HEK293 (cell line): ENCODE measurements around the gene PBRM1.

Experiments used
- AEBP2 ChIP-seq: fragments of 450-650 bp; formaldehyde crosslinking; IDR thresholded peaks from 2 replicates; pipeline ENCODE4 v1.5.1; 2016; ENCODE audit warnings: missing biosample characterization, missing genetic modification characterization, borderline replicate concordance
- BCL11A ChIP-seq: fragments of 450-650 bp; formaldehyde crosslinking; IDR thresholded peaks from 2 replicates; pipeline ENCODE4 v1.5.1; 2016; ENCODE audit warnings: low read depth, missing biosample characterization, missing genetic modification characterization
- BCL11B ChIP-seq: fragments of 450-650 bp; formaldehyde crosslinking; IDR thresholded peaks from 2 replicates; pipeline ENCODE4 v1.5.1; 2016; ENCODE audit warnings: low read depth, missing biosample characterization, missing genetic modification characterization
- BCL6B ChIP-seq: fragments of 450-650 bp; formaldehyde crosslinking; IDR thresholded peaks from 2 replicates; pipeline ENCODE4 v1.5.1; 2017; ENCODE audit warnings: missing biosample characterization, missing genetic modification characterization
- KLF7 ChIP-seq: fragments of 450-650 bp; formaldehyde crosslinking; IDR thresholded peaks from 2 replicates; pipeline ENCODE4 v1.5.1; 2016; ENCODE audit warnings: missing biosample characterization, missing genetic modification characterization, borderline replicate concordance
- PRDM10 ChIP-seq: fragments of 450-650 bp; formaldehyde crosslinking; IDR thresholded peaks from 2 replicates; pipeline ENCODE4 v1.5.1; 2016; ENCODE audit warnings: missing biosample characterization, missing genetic modification characterization
- WT1 ChIP-seq: fragments of 450-650 bp; formaldehyde crosslinking; IDR thresholded peaks from 2 replicates; pipeline ENCODE4 v1.5.1; 2016; ENCODE audit warnings: missing biosample characterization, missing genetic modification characterization
- YY1 ChIP-seq: fragments of 450-650 bp; formaldehyde crosslinking; IDR thresholded peaks from 2 replicates; pipeline ENCODE4 v1.5.1; 2018; ENCODE audit warnings: missing biosample characterization, missing genetic modification characterization
- ZBTB1 ChIP-seq: fragments of 450-650 bp; formaldehyde crosslinking; IDR thresholded peaks from 2 replicates; pipeline ENCODE4 v1.5.1; 2016; ENCODE audit warnings: missing biosample characterization, missing genetic modification characterization
- ZBTB7A ChIP-seq: fragments of 450-650 bp; formaldehyde crosslinking; IDR thresholded peaks from 2 replicates; pipeline ENCODE4 v1.5.1; 2016; ENCODE audit warnings: low read depth, missing biosample characterization, missing genetic modification characterization
- ZIC2 ChIP-seq: fragments of 450-650 bp; formaldehyde crosslinking; IDR thresholded peaks from 2 replicates; pipeline ENCODE4 v1.5.1; 2016; ENCODE audit warnings: missing biosample characterization, missing genetic modification characterization
- ZNF202 ChIP-seq: fragments of 450-650 bp; formaldehyde crosslinking; IDR thresholded peaks from 2 replicates; pipeline ENCODE4 v1.5.1; 2016; ENCODE audit warnings: missing biosample characterization, missing genetic modification characterization, borderline replicate concordance
- ZNF433 ChIP-seq: fragments of 450-650 bp; formaldehyde crosslinking; IDR thresholded peaks from 2 replicates; pipeline ENCODE4 v1.5.1; 2016; ENCODE audit warnings: missing biosample characterization, missing genetic modification characterization, low read depth
- ZNF530 ChIP-seq: fragments of 450-650 bp; formaldehyde crosslinking; IDR thresholded peaks from 2 replicates; pipeline ENCODE4 v1.5.1; 2016; ENCODE audit warnings: low read depth, missing biosample characterization, missing genetic modification characterization
- ZNF561 ChIP-seq: fragments of 450-650 bp; IDR thresholded peaks from 2 replicates; pipeline ENCODE4 v1.5.1; 2018; ENCODE audit warnings: missing biosample characterization, missing genetic modification characterization, borderline replicate concordance
- ZNF580 ChIP-seq: fragments of 450-650 bp; formaldehyde crosslinking; IDR thresholded peaks from 2 replicates; pipeline ENCODE4 v1.5.1; 2016; ENCODE audit warnings: missing biosample characterization, missing genetic modification characterization
- ZNF626 ChIP-seq: fragments of 450-650 bp; sonication (Bioruptor Pico); formaldehyde crosslinking; IDR thresholded peaks from 2 replicates; pipeline ENCODE4 v1.5.1; 2018; ENCODE audit warnings: missing biosample characterization, missing genetic modification characterization, inconsistent platforms
- ZNF660 ChIP-seq: fragments of 450-650 bp; IDR thresholded peaks from 2 replicates; pipeline ENCODE4 v1.5.1; 2018; ENCODE audit warnings: missing biosample characterization, mild to moderate bottlenecking, missing genetic modification characterization
- ZNF664 ChIP-seq: fragments of 450-650 bp; formaldehyde crosslinking; IDR thresholded peaks from 2 replicates; pipeline ENCODE4 v1.5.1; 2016; ENCODE audit warnings: missing biosample characterization, missing genetic modification characterization
- TF ChIP-seq, protein P1 (sequence below): fragments of 450-650 bp; formaldehyde crosslinking; IDR thresholded peaks from 2 replicates; pipeline ENCODE4 v1.5.1; 2016; ENCODE audit warnings: missing biosample characterization, missing genetic modification characterization
- TF ChIP-seq, protein P2 (sequence below): fragments of 450-650 bp; formaldehyde crosslinking; IDR thresholded peaks from 2 replicates; pipeline ENCODE4 v1.5.1; 2016; ENCODE audit warnings: missing biosample characterization, missing genetic modification characterization
- TF ChIP-seq, protein P3 (sequence below): fragments of 450-650 bp; formaldehyde crosslinking; IDR thresholded peaks from 2 replicates; pipeline ENCODE4 v1.5.1; 2016; ENCODE audit warnings: missing biosample characterization, missing genetic modification characterization
- TF ChIP-seq, protein P4 (sequence below): fragments of 450-650 bp; formaldehyde crosslinking; IDR thresholded peaks from 2 replicates; pipeline ENCODE4 v1.5.1; 2016; ENCODE audit warnings: missing biosample characterization, missing genetic modification characterization

Gene PBRM1

DNA sequence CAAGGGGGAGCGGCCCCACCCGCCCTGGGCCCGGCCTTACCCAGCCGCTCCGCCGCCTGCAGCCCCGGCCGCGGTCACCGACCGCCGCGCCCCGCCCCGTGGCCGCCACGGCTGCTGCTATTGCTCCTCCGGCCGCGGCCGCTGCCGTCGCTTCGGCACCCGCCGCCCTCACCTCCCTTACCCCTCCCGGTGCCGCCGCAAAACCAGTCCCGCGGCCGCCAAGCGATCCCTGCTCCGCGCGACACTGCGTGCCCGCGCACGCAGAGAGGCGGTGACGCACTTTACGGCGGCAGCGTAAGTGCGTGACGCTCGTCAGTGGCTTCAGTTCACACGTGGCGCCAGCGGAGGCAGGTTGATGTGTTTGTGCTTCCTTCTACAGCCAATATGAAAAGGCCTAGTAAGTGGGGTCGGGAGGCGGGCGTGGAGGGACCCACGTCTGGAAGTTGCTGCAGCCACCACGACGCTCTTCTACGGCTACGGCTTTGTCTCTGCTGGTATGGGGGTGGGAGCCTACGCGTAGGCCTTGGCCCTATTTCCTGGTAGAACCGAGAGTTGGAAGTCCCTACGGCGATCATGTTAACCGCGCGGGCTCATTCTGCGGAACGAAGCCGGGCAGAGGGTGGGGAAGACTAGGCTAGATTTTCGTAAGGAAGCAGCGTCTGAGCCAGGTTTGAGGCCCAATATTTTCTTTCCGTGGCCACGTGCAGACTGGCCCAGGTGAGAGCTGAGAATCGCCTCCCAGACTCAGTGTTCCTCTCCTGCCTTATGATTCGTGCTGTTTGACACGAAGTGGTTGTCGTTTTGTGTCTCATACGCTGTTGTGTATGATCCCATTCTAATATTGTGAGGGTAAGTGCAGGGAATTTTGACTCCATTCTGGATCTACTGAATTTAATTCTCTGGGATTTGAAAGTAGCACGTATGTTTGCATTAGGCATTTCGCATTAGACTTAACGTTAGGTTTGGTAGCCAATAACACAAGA lies at the start of gene PBRM1, which contains the start of gene GNL3 (continued):
- TF ChIP-seq ZNF530 (tag by site-specific recombination) = no peak
- TF ChIP-seq ZNF626 (tag by site-specific recombination) = no peak
- no peak for TF ChIP-seq ZNF433 (tag by site-specific recombination)
- no peak for TF ChIP-seq BCL11B (tag by site-specific recombination)
- TF ChIP-seq KLF7 (tag by site-specific recombination) = no peak
- no peak for TF ChIP-seq BCL11A (tag by site-specific recombination)
- no peak for TF ChIP-seq WT1 (tag by site-specific recombination)
- no peak for TF ChIP-seq ZIC2 (tag by site-specific recombination)
- TF ChIP-seq ZNF664 (tag by site-specific recombination) = no peak
- TF ChIP-seq BCL6B = no peak
- TF ChIP-seq, protein P1, sequence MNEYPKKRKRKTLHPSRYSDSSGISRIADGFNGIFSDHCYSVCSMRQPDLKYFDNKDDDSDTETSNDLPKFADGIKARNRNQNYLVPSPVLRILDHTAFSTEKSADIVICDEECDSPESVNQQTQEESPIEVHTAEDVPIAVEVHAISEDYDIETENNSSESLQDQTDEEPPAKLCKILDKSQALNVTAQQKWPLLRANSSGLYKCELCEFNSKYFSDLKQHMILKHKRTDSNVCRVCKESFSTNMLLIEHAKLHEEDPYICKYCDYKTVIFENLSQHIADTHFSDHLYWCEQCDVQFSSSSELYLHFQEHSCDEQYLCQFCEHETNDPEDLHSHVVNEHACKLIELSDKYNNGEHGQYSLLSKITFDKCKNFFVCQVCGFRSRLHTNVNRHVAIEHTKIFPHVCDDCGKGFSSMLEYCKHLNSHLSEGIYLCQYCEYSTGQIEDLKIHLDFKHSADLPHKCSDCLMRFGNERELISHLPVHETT = peak; percentile 89
- TF ChIP-seq ZNF202 = no peak
- TF ChIP-seq ZBTB1 = no peak
- TF ChIP-seq ZNF660 = peak; percentile 36; the same call in 1 of the 2 replicates
- TF ChIP-seq, protein P2, sequence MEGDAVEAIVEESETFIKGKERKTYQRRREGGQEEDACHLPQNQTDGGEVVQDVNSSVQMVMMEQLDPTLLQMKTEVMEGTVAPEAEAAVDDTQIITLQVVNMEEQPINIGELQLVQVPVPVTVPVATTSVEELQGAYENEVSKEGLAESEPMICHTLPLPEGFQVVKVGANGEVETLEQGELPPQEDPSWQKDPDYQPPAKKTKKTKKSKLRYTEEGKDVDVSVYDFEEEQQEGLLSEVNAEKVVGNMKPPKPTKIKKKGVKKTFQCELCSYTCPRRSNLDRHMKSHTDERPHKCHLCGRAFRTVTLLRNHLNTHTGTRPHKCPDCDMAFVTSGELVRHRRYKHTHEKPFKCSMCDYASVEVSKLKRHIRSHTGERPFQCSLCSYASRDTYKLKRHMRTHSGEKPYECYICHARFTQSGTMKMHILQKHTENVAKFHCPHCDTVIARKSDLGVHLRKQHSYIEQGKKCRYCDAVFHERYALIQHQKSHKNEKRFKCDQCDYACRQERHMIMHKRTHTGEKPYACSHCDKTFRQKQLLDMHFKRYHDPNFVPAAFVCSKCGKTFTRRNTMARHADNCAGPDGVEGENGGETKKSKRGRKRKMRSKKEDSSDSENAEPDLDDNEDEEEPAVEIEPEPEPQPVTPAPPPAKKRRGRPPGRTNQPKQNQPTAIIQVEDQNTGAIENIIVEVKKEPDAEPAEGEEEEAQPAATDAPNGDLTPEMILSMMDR (tag by site-specific recombination) = peak; percentile 32; the same call in 1 of the 2 replicates
- TF ChIP-seq ZNF580 = no peak
- TF ChIP-seq, protein P3, sequence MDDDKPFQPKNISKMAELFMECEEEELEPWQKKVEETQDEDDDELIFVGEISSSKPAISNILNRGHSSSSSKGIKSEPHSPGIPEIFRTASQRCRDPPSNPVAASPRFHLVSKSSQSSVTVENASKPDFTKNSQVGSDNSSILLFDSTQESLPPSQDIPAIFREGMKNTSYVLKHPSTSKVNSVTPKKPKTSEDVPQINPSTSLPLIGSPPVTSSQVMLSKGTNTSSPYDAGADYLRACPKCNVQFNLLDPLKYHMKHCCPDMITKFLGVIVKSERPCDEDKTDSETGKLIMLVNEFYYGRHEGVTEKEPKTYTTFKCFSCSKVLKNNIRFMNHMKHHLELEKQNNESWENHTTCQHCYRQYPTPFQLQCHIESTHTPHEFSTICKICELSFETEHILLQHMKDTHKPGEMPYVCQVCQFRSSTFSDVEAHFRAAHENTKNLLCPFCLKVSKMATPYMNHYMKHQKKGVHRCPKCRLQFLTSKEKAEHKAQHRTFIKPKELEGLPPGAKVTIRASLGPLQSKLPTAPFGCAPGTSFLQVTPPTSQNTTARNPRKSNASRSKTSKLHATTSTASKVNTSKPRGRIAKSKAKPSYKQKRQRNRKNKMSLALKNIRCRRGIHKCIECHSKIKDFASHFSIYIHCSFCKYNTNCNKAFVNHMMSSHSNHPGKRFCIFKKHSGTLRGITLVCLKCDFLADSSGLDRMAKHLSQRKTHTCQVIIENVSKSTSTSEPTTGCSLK (tag by site-specific recombination) = no peak
- no peak for TF ChIP-seq YY1 (tag by site-specific recombination)
- TF ChIP-seq AEBP2 (tag by site-specific recombination) = no peak
- TF ChIP-seq, protein P4, sequence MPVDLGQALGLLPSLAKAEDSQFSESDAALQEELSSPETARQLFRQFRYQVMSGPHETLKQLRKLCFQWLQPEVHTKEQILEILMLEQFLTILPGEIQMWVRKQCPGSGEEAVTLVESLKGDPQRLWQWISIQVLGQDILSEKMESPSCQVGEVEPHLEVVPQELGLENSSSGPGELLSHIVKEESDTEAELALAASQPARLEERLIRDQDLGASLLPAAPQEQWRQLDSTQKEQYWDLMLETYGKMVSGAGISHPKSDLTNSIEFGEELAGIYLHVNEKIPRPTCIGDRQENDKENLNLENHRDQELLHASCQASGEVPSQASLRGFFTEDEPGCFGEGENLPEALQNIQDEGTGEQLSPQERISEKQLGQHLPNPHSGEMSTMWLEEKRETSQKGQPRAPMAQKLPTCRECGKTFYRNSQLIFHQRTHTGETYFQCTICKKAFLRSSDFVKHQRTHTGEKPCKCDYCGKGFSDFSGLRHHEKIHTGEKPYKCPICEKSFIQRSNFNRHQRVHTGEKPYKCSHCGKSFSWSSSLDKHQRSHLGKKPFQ (tag by site-specific recombination) = peak; percentile 72
- no peak for TF ChIP-seq ZNF561 (tag by site-specific recombination)
- no peak for TF ChIP-seq ZBTB7A (tag by site-specific recombination)
- TF ChIP-seq PRDM10 (tag by site-specific recombination) = no peak
